ENCODE measurements around the gene PAK3. TPM values are rescaled to one million over a fixed set of nuclear protein-coding genes. Genes with fewer than 3 reads are reported as not detected.

The PAK3 gene
- under 1 TPM in 3 of 4 donors, not detected in 1; under 0.01 to 0.53 (median 0.51) TPM for polyA plus RNA-seq
- long read RNA-seq, donor 1, result 0 reads
- long read RNA-seq, donor 2, result 0 reads
- long read RNA-seq, donor 3, result 0 reads
- long read RNA-seq, donor 4, result 0 reads
- long read RNA-seq, donor 5, result 0 reads
- long read RNA-seq, donor 6, result 0 reads
- long read RNA-seq, donor 7, result 0 reads
- long read RNA-seq, donor 8, result 0 reads
- long read RNA-seq, donor 9, result 0 reads
- long read RNA-seq, donor 10, partial matches to known transcripts, result 0 of 1 reads
- long read RNA-seq, donor 10, other reads (novel, unspliced or antisense), result 0 of 1 reads

DNA sequence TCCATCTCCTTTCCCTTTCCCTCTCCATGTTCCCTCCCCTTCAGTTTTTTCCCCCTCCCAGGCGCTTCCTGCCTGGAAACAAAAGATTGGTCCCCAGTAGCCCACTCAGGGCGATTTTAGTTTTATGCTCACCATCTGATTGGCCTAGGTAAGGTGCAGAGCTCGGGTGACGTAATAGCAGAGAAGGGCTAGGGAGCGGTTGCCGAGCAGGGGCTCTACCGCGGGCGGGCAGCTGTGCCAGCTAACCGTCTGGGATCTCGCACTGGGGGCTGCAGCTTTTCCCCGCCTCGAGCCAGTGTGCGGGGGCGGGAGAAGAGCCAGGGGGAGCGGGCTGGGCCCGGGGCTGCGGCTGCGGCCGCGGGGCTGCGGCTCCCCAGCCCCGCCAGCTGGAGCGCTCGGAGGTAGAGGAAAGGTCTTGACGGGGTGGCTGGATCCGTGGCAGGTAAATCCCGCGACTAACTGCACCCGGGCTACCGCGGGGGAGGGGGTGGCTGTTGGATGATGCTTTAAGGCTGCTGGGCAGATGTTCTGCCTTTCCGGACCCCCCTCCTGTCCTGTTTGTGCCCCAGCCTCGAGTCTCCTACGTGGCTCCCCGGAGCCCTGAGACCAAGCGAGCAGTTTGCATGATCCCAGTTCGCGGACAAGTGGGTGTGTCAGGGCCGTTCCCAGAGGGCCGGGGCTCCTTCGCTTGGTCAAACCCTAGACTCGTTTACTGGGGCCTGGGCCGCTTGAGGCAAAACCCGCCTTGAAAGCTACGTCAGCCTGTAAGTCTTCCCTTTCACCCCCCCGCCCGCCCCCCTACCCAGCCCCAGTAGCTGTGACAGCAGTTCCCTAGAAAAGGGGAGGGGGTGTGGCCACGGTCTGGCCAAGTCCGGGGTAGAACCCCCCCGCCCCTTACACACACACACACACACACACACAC is at the start of gene PAK3:
Gene PAK3, plus strand, starts transcription at position 218 of the 922 bp plus-strand sequence. CDS start 26,913 bp downstream, outside the sequence.
- Histone ChIP-seq H3K27me3 (ENCODE audit: control insufficient read depth in 3 of 3, insufficient read depth in 3 of 3, low read length in 3 of 3) (peaks cover 0 to 18% (median 0%) of the 10 kb centered on the region in 3 donors), H3K9me3 (ENCODE audit: control insufficient read depth in 2 of 2, insufficient read depth in 1 of 2, low read depth in 1 of 2, low read length in 1 of 2) (no peaks in the 10 kb centered on the region), H3K4me1 (ENCODE audit: control insufficient read depth in 3 of 3, insufficient read depth in 2 of 3, low read depth in 1 of 3, low read length in 2 of 3) (no peaks in the 10 kb centered on the region), H3K27ac (ENCODE audit: low read depth in 1 of 3, low read length in 2 of 3) (no peak within 1 kb of the TSS), H3K4me3 (ENCODE audit: low read depth in 1 of 3, low read length in 3 of 3) (peak within 1 kb of the TSS in 2 of 3 donors; percentile 37 to 40), H3K36me3 (ENCODE audit: control insufficient read depth in 3 of 3, insufficient read depth in 2 of 3, low read depth in 1 of 3, low read length in 3 of 3) (no peaks in the 10 kb centered on the region)
- FAIRE-seq, result no peak
- WGBS, 3 donors, result 2 to 30% (median 9%) methylated on average over 26 to 50 of the region's 51 CpGs
- peak; percentile 13 to 23 for DNase-seq

DNA sequence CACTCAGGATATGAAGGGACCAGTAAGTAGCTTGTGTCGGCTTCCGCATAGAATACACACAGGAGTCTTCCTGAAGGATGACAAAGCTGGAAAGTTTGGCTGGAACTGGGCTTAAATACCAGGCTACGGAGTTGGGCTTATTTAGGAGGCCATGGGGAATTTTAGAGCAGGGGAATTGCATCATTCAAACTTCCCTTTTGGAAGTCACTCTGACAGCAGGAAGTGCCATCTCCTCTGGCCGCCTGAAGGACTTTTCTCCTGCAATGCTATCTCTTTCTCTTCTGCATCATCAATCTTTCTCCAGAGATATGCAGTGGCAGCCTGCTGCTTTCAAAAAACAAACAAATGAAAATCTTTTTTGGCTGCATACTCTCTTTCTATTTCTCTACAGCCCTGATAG is 48.4 kb upstream of the PAK3 start:
- no peak for DNase-seq
- Histone ChIP-seq H3K36me3 (ENCODE audit: control insufficient read depth in 3 of 3, insufficient read depth in 2 of 3, low read depth in 1 of 3, low read length in 3 of 3) (no peaks in the 10 kb centered on the region), H3K27me3 (ENCODE audit: control insufficient read depth in 3 of 3, insufficient read depth in 3 of 3, low read length in 3 of 3) (no peaks in the 10 kb centered on the region), H3K27ac (ENCODE audit: low read depth in 1 of 3, low read length in 2 of 3) (no peak overlapping the region), H3K4me1 (ENCODE audit: control insufficient read depth in 3 of 3, insufficient read depth in 2 of 3, low read depth in 1 of 3, low read length in 2 of 3) (no peaks in the 10 kb centered on the region), H3K9me3 (ENCODE audit: control insufficient read depth in 2 of 2, insufficient read depth in 1 of 2, low read depth in 1 of 2, low read length in 1 of 2) (no peaks in the 10 kb centered on the region), H3K4me3 (ENCODE audit: low read depth in 1 of 3, low read length in 3 of 3) (no peak overlapping the region)
- 45 to 72% (median 62%) methylated on average over 4 of the region's 4 CpGs for whole genome bisulfite sequencing, 3 donors
- no peak for FAIRE-seq

GRCh38 chrX:111052478-111052877 is 43.5 kb upstream of the PAK3 start:
- H3K27me3 ChIP-seq (ENCODE audit: control insufficient read depth in 3 of 3, insufficient read depth in 3 of 3, low read length in 3 of 3), result no peaks in the 10 kb centered on the region
- H3K36me3 ChIP-seq (ENCODE audit: control insufficient read depth in 3 of 3, insufficient read depth in 2 of 3, low read depth in 1 of 3, low read length in 3 of 3), result no peaks in the 10 kb centered on the region
- no peaks in the 10 kb centered on the region for H3K9me3 ChIP-seq (ENCODE audit: control insufficient read depth in 2 of 2, insufficient read depth in 1 of 2, low read depth in 1 of 2, low read length in 1 of 2)
- no peaks in the 10 kb centered on the region for H3K4me1 ChIP-seq (ENCODE audit: control insufficient read depth in 3 of 3, insufficient read depth in 2 of 3, low read depth in 1 of 3, low read length in 2 of 3)
- H3K27ac ChIP-seq (ENCODE audit: low read depth in 1 of 3, low read length in 2 of 3), result no peak overlapping the region
- DNase-seq (no peak), FAIRE-seq (no peak)
- no peak overlapping the region for H3K4me3 ChIP-seq (ENCODE audit: low read depth in 1 of 3, low read length in 3 of 3)

DNA sequence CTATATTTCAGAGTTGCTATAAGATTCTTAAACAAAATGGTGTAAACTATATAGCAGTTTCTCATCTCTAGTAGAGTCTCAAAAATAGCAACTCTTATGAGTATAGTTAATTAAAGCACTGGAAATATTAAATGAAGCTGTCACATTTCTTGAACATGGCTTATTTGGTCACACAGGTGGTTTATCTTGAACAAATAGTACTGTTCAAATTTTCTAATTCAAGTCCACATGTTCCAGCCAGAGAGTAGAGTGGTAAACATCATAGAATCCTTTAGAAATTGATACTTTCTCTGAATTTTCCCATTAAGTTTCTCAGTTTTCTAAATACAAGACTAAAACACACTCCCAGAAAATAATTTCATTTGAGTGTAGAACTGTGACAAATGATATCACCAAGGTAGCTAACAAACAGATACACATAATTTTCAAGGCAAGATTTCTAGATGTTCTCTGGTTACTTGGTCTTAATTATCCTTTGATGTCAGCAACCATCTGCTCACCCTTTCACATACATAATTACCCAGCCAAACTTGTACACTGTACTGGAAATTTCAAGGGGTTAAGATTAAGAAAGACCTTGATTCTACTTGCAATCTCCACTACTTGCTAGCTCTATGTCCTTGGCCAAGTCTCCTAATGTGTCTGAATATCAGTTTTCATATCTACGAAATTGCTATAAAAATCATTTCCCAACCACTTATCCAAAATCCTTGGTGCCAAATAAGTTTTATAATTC is 24.3 kb upstream of the PAK3 start:
- WGBS, 3 donors, result 42 to 64% (median 61%) methylated on average over 1 of the region's 1 CpG
- DNase-seq (no peak), FAIRE-seq (no peak)
- no peaks in the 10 kb centered on the region for H3K4me1 ChIP-seq (ENCODE audit: control insufficient read depth in 3 of 3, insufficient read depth in 2 of 3, low read depth in 1 of 3, low read length in 2 of 3)
- H3K27ac ChIP-seq (ENCODE audit: low read depth in 1 of 3, low read length in 2 of 3), result no peak overlapping the region
- no peaks in the 10 kb centered on the region for H3K36me3 ChIP-seq (ENCODE audit: control insufficient read depth in 3 of 3, insufficient read depth in 2 of 3, low read depth in 1 of 3, low read length in 3 of 3)
- no peak overlapping the region for H3K4me3 ChIP-seq (ENCODE audit: low read depth in 1 of 3, low read length in 3 of 3)
- H3K27me3 ChIP-seq (ENCODE audit: control insufficient read depth in 3 of 3, insufficient read depth in 3 of 3, low read length in 3 of 3), result no peaks in the 10 kb centered on the region
- no peaks in the 10 kb centered on the region for H3K9me3 ChIP-seq (ENCODE audit: control insufficient read depth in 2 of 2, insufficient read depth in 1 of 2, low read depth in 1 of 2, low read length in 1 of 2)

DNA sequence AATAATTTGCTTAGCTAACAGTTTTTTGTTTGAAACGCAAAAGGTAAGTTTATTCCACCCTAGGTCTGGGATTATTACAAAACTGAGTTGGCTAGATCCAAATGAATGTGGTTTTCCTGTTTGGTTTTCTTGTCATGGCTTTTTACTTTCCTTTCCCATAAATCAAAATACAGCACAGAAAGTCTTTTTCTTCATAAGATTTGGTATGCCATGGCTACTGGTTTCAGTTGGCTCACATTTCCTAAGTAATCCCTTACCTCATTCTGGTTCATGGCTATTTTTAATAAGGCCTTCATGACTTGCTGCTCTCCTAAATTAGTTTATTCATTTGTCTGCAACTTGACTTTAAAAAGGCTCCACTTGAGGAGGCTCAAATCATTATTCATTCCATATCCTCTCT is 12.9 kb upstream of the PAK3 start:
- no peak for DNase-seq
- no peak overlapping the region for H3K4me3 ChIP-seq (ENCODE audit: low read depth in 1 of 3, low read length in 3 of 3)
- H3K27ac ChIP-seq (ENCODE audit: low read depth in 1 of 3, low read length in 2 of 3), result no peak overlapping the region
- H3K27me3 ChIP-seq (ENCODE audit: control insufficient read depth in 3 of 3, insufficient read depth in 3 of 3, low read length in 3 of 3), result no peaks in the 10 kb centered on the region
- no peaks in the 10 kb centered on the region for H3K4me1 ChIP-seq (ENCODE audit: control insufficient read depth in 3 of 3, insufficient read depth in 2 of 3, low read depth in 1 of 3, low read length in 2 of 3)
- no peaks in the 10 kb centered on the region for H3K9me3 ChIP-seq (ENCODE audit: control insufficient read depth in 2 of 2, insufficient read depth in 1 of 2, low read depth in 1 of 2, low read length in 1 of 2)
- 38 to 84% (median 41%) methylated on average over 1 of the region's 1 CpG for WGBS, 3 donors
- no peak for FAIRE-seq
- H3K36me3 ChIP-seq (ENCODE audit: control insufficient read depth in 3 of 3, insufficient read depth in 2 of 3, low read depth in 1 of 3, low read length in 3 of 3), result no peaks in the 10 kb centered on the region

GRCh38 chrX:111086591-111087006 is 9.4 kb upstream of the PAK3 start:
- WGBS, 3 donors, result 33 to 61% (median 60%) methylated on average over 6 of the region's 6 CpGs
- Histone ChIP-seq H3K27me3 (ENCODE audit: control insufficient read depth in 3 of 3, insufficient read depth in 3 of 3, low read length in 3 of 3) (peaks cover 0 to 2% (median 0%) of the 10 kb centered on the region in 3 donors), H3K27ac (ENCODE audit: low read depth in 1 of 3, low read length in 2 of 3) (no peak overlapping the region), H3K9me3 (ENCODE audit: control insufficient read depth in 2 of 2, insufficient read depth in 1 of 2, low read depth in 1 of 2, low read length in 1 of 2) (no peaks in the 10 kb centered on the region), H3K4me3 (ENCODE audit: low read depth in 1 of 3, low read length in 3 of 3) (no peak overlapping the region), H3K36me3 (ENCODE audit: control insufficient read depth in 3 of 3, insufficient read depth in 2 of 3, low read depth in 1 of 3, low read length in 3 of 3) (no peaks in the 10 kb centered on the region), H3K4me1 (ENCODE audit: control insufficient read depth in 3 of 3, insufficient read depth in 2 of 3, low read depth in 1 of 3, low read length in 2 of 3) (no peaks in the 10 kb centered on the region)
- FAIRE-seq (no peak), DNase-seq (no peak)

- 18 to 51% (median 28%) methylated on average over 3 of the region's 3 CpGs for WGBS, 3 donors
- H3K36me3 ChIP-seq (ENCODE audit: control insufficient read depth in 3 of 3, insufficient read depth in 2 of 3, low read depth in 1 of 3, low read length in 3 of 3), result no peaks in the 10 kb centered on the region
- no peak for FAIRE-seq
These were observed 7.4 kb upstream of the PAK3 start for GRCh38 chrX:111088628-111089027.

DNA sequence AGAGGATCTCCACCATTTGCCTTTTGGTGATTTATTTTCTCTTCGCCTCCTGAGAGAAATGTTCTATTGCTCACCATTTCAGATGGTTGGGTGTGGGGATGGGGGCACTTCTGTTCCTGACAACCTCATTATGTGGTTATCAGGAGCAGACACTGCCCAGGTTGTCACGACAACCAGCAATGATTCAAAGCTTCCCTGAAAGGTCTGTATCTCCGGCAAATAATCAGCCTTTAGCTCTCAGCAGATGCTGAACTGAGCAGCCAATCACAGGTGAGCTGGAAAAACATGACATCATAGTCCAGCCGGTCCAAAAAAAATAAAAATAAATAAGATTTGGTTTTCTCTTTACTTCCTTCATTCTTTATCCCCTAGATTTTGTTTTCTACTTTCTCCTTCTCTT is 5.5 kb upstream of the PAK3 start:
- no peak overlapping the region for H3K27ac ChIP-seq (ENCODE audit: low read depth in 1 of 3, low read length in 2 of 3)
- no peaks in the 10 kb centered on the region for H3K4me1 ChIP-seq (ENCODE audit: control insufficient read depth in 3 of 3, insufficient read depth in 2 of 3, low read depth in 1 of 3, low read length in 2 of 3)
- no peaks in the 10 kb centered on the region for H3K9me3 ChIP-seq (ENCODE audit: control insufficient read depth in 2 of 2, insufficient read depth in 1 of 2, low read depth in 1 of 2, low read length in 1 of 2)
- DNase-seq (no peak), FAIRE-seq (no peak)
- H3K36me3 ChIP-seq (ENCODE audit: control insufficient read depth in 3 of 3, insufficient read depth in 2 of 3, low read depth in 1 of 3, low read length in 3 of 3), result no peaks in the 10 kb centered on the region
- no peak overlapping the region for H3K4me3 ChIP-seq (ENCODE audit: low read depth in 1 of 3, low read length in 3 of 3)
- H3K27me3 ChIP-seq (ENCODE audit: control insufficient read depth in 3 of 3, insufficient read depth in 3 of 3, low read length in 3 of 3), result peaks cover 0 to 5% (median 0%) of the 10 kb centered on the region in 3 donors
- WGBS, 3 donors, result 43 to 55% (median 47%) methylated on average over 4 of the region's 4 CpGs

More at GRCh38 chrX:111088628-111089027, 7.4 kb upstream of the PAK3 start:
- H3K27me3 ChIP-seq (ENCODE audit: control insufficient read depth in 3 of 3, insufficient read depth in 3 of 3, low read length in 3 of 3), result peaks cover 0 to 5% (median 0%) of the 10 kb centered on the region in 3 donors
- H3K4me3 ChIP-seq (ENCODE audit: low read depth in 1 of 3, low read length in 3 of 3), result no peak overlapping the region
- H3K4me1 ChIP-seq (ENCODE audit: control insufficient read depth in 3 of 3, insufficient read depth in 2 of 3, low read depth in 1 of 3, low read length in 2 of 3), result no peaks in the 10 kb centered on the region
- DNase-seq, result peak in 1 of 2 donors; percentile 1
- no peaks in the 10 kb centered on the region for H3K9me3 ChIP-seq (ENCODE audit: control insufficient read depth in 2 of 2, insufficient read depth in 1 of 2, low read depth in 1 of 2, low read length in 1 of 2)
- H3K27ac ChIP-seq (ENCODE audit: low read depth in 1 of 3, low read length in 2 of 3), result no peak overlapping the region
